SK-N-SH (cell line): Measurements from ENCODE around the gene ABLIM1. TPM values are rescaled to one million over a fixed set of nuclear protein-coding genes. Genes with fewer than 3 reads are reported as not detected.

Source experiments
- CTCF ChIA-PET: fragments of 300-600, 350-600 bp; formaldehyde crosslinking; extraction: SDS; loops from one replicate; lab custom pipeline; 2021; lab: Yijun Ruan, JAX
- POLR2A ChIA-PET: fragments of 350-600 bp; sonication (Branson Sonifier 250); formaldehyde crosslinking; extraction: SDS; loops from one replicate; lab custom pipeline; 2020; ENCODE audit warnings: antibody characterized with exemption, inconsistent platforms; lab: Yijun Ruan, JAX
- DNase-seq: peaks from one replicate; pipeline ENCODE4 v3.0.0; 2012
- H2AFZ ChIP-seq: fragments of 200-600 bp; sonication (generic); 2 replicates; pipeline ENCODE4 v1.8.1; 2016; ENCODE audit warnings: antibody characterized with exemption, mild to moderate bottlenecking, low read depth
- H3F3A ChIP-seq: fragments of 200-600 bp; sonication (generic); replicated peaks from 2 replicates; pipeline ENCODE3; 2016; ENCODE audit warnings: antibody characterized with exemption, mild to moderate bottlenecking; ENCODE audit not compliant: insufficient read depth
- H3K27ac ChIP-seq, 2 experiments: fragments of 200-500 bp in 1 of 2; fragments of 200-600 bp in 1 of 2; sonication (Bioruptor generic) in 1 of 2; sonication (generic), shearing (Covaris generic) in 1 of 2; 2 replicates each; pipeline versions ENCODE4 v1.5.1 to v1.6.1; 2014 to 2016; ENCODE audit warnings: low read depth in 2 of 2, inconsistent platforms in 1 of 2, low read length in 1 of 2, mild to moderate bottlenecking in 1 of 2, mixed read lengths in 1 of 2
- H3K27me3 ChIP-seq: fragments of 200-600 bp; sonication (generic), shearing (Covaris generic); 2 replicates; pipeline ENCODE4 v1.6.1; 2016; ENCODE audit warnings: mixed run types; ENCODE audit not compliant: insufficient read depth
- H3K36me3 ChIP-seq, 2 experiments: fragments of 200-500 bp in 1 of 2; fragments of 200-600 bp in 1 of 2; sonication (Bioruptor generic) in 1 of 2; sonication (generic) in 1 of 2; replicated peaks in 1 of 2; 2 replicates each; pipeline versions ENCODE3 to v1.5.1; 2014 to 2016; ENCODE audit warnings: low read length in 1 of 2, mild to moderate bottlenecking in 1 of 2; ENCODE audit not compliant: insufficient read depth in 2 of 2, control insufficient read depth in 1 of 2
- H3K4me1 ChIP-seq, 2 experiments: fragments of 200-500 bp in 1 of 2; fragments of 200-600 bp in 1 of 2; sonication (Bioruptor generic) in 1 of 2; sonication (generic), shearing (Covaris generic) in 1 of 2; 2 replicates each; pipeline versions ENCODE4 v1.5.1 to v1.6.1; 2014 to 2016; ENCODE audit warnings: low read depth in 1 of 2, low read length in 1 of 2, mixed run types in 1 of 2; ENCODE audit not compliant: insufficient read depth in 2 of 2, control insufficient read depth in 1 of 2
- H3K4me2 ChIP-seq: fragments of 200-600 bp; sonication (generic), shearing (Covaris generic); 2 replicates; pipeline ENCODE4 v1.6.1; 2017; ENCODE audit warnings: mixed run types
- H3K4me3 ChIP-seq, 2 experiments: fragments of 200-500 bp in 1 of 2; fragments of 200-600 bp in 1 of 2; sonication (Bioruptor generic) in 1 of 2; sonication (generic), shearing (Covaris generic) in 1 of 2; 2 replicates each; pipeline versions ENCODE4 v1.5.1 to v1.8.1; 2014 to 2016; ENCODE audit warnings: low read depth in 2 of 2, inconsistent platforms in 1 of 2, low read length in 1 of 2, mild to moderate bottlenecking in 1 of 2, mixed read lengths in 1 of 2, moderate library complexity in 1 of 2
- H3K79me2 ChIP-seq: fragments of 200-600 bp; sonication (generic); 2 replicates; pipeline ENCODE4 v1.8.1; 2017; ENCODE audit warnings: mild to moderate bottlenecking; ENCODE audit not compliant: insufficient read depth
- H3K9ac ChIP-seq: fragments of 200-600 bp; sonication (generic); 2 replicates; pipeline ENCODE4 v1.6.1; 2017; ENCODE audit warnings: mixed run types
- H3K9me2 ChIP-seq: fragments of 200-600 bp; sonication (generic); 2 replicates; pipeline ENCODE4 v1.6.1; 2017; ENCODE audit warnings: mixed run types
- H3K9me3 ChIP-seq: fragments of 200-600 bp; sonication (generic); 2 replicates; pipeline ENCODE4 v1.6.1; 2017; ENCODE audit warnings: mixed run types, mild to moderate bottlenecking, moderate library complexity
- H4K20me1 ChIP-seq: fragments of 200-600 bp; sonication (generic); 2 replicates; pipeline ENCODE4 v1.6.1; 2017; ENCODE audit warnings: mild to moderate bottlenecking, mixed run types; ENCODE audit not compliant: insufficient read depth
- EZH2phosphoT487 ChIP-seq: fragments of 200-600 bp; sonication (generic); IDR thresholded peaks from 2 replicates; pipeline ENCODE4 v1.6.1; 2017; ENCODE audit warnings: low read depth, mixed run types, mild to moderate bottlenecking, antibody characterized with exemption, moderate library complexity, borderline replicate concordance
- FOSL2 ChIP-seq: IDR thresholded peaks from 2 replicates; pipeline ENCODE4 v1.4.0; 2012; ENCODE audit warnings: low read depth, mild to moderate bottlenecking, moderate library complexity, borderline replicate concordance
- GABPA ChIP-seq: IDR thresholded peaks from 2 replicates; pipeline ENCODE4 v1.4.0; 2012; ENCODE audit warnings: low read depth, mild to moderate bottlenecking
- MEF2A ChIP-seq: IDR thresholded peaks from 2 replicates; pipeline ENCODE4 v1.4.0; 2012; ENCODE audit warnings: low read depth, borderline replicate concordance
- MXI1 ChIP-seq: IDR thresholded peaks from 2 replicates; pipeline ENCODE4 v1.6.1; 2012; ENCODE audit warnings: mild to moderate bottlenecking, low read depth, low read length, improper control_type of control experiment
- NFIC ChIP-seq: IDR thresholded peaks from 2 replicates; pipeline ENCODE4 v1.4.0; 2012; ENCODE audit warnings: borderline replicate concordance
- SIN3A ChIP-seq: IDR thresholded peaks from 2 replicates; pipeline ENCODE4 v1.6.1; 2012; ENCODE audit warnings: low read depth, mild to moderate bottlenecking, low read length, moderate library complexity, borderline replicate concordance
- TCF12 ChIP-seq: IDR thresholded peaks from 2 replicates; pipeline ENCODE4 v1.4.0; 2012
- YY1 ChIP-seq: IDR thresholded peaks from 2 replicates; pipeline ENCODE4 v1.4.0; 2012; ENCODE audit warnings: low read depth, mild to moderate bottlenecking
- WGBS: methylation state at CpG from one replicate; pipeline ENCODE4 v1.1.6; 2017; ENCODE audit warnings: low lambda C conversion rate; 5-methylcytosine and 5-hydroxymethylcytosine counted together
- polyA plus RNA-seq, 3 experiments: library from polyadenylated mRNA; depleted of rRNA; stranded (reverse); fragments of >200 nt; gene quantifications; 2 replicates each; pipeline ENCODE4 v1.2.3, GENCODE V29; 2012
- TF ChIP-seq, protein P1 (sequence below): IDR thresholded peaks from 2 replicates; pipeline ENCODE4; 2012
- TF ChIP-seq, protein P2 (sequence below): fragments of 200-600 bp; sonication (generic); IDR thresholded peaks from 2 replicates; pipeline ENCODE4 v1.6.1; 2017; ENCODE audit warnings: antibody characterized with exemption, mild to moderate bottlenecking, moderate library complexity
- TF ChIP-seq, protein P3 (sequence below): IDR thresholded peaks from 2 replicates; pipeline ENCODE4 v1.4.0; 2012; ENCODE audit warnings: low read depth, borderline replicate concordance
- TF ChIP-seq, protein P4 (sequence below): fragments of 150-350 bp; IDR thresholded peaks from 2 replicates; pipeline ENCODE4 v1.6.1; 2016; ENCODE audit warnings: mild to moderate bottlenecking, low read depth, low read length

ABLIM1 gene
- polyA plus RNA-seq, 1 of the 3 experiments (the other 2 are of a cell fraction) = 16.1 TPM

DNA sequence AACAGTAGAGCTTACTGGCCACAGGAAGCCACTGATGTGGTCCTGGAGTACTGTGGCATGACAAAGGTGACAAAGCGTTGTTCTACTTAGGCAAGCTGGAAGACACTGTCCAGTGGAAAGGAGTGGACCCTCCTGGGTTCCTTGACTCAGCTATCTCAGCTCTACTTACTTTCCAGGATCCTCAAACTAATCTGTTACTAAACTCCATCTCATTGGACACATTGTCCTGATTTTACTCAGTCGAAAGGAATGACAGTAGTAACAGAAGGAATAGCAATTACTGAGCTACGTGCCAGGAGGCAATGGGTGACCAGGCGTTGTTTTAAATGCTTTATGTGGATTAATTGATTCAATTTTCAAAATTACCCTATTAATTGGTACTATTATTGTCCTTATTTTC is 41.6 kb downstream of the ABLIM1 start:
- Histone ChIP-seq H4K20me1 (no peaks in the 10 kb centered on the region), H3K27me3 (no peaks in the 10 kb centered on the region), H3K36me3 (no peaks in the 10 kb centered on the region), H3K4me2 (no peak overlapping the region), H2AFZ (no peak overlapping the region), H3K79me2 (no peaks in the 10 kb centered on the region), H3F3A (no peaks in the 10 kb centered on the region), H3K4me1 (no peaks in the 10 kb centered on the region), H3K9ac (no peak overlapping the region), H3K9me2 (no peaks in the 10 kb centered on the region), H3K9me3 (no peaks in the 10 kb centered on the region), H3K27ac (no peak overlapping the region), H3K4me3 (no peak overlapping the region)
- 94% methylated on average over 4 of the region's 4 CpGs for WGBS
- ChIA-PET POLR2A (no interaction called here), CTCF (interaction anchor here (1.0 kb wide), 1 partner anchor 205 kb away, joined by 3 read pairs; the partner anchor contains the start of gene FHIP2A)
- TF ChIP-seq, protein P1, sequence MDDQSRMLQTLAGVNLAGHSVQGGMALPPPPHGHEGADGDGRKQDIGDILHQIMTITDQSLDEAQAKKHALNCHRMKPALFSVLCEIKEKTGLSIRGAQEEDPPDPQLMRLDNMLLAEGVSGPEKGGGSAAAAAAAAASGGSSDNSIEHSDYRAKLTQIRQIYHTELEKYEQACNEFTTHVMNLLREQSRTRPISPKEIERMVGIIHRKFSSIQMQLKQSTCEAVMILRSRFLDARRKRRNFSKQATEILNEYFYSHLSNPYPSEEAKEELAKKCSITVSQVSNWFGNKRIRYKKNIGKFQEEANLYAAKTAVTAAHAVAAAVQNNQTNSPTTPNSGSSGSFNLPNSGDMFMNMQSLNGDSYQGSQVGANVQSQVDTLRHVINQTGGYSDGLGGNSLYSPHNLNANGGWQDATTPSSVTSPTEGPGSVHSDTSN = no peak
- no peak for TF ChIP-seq GABPA
- TF ChIP-seq NFIC = no peak
- TF ChIP-seq, protein P2, sequence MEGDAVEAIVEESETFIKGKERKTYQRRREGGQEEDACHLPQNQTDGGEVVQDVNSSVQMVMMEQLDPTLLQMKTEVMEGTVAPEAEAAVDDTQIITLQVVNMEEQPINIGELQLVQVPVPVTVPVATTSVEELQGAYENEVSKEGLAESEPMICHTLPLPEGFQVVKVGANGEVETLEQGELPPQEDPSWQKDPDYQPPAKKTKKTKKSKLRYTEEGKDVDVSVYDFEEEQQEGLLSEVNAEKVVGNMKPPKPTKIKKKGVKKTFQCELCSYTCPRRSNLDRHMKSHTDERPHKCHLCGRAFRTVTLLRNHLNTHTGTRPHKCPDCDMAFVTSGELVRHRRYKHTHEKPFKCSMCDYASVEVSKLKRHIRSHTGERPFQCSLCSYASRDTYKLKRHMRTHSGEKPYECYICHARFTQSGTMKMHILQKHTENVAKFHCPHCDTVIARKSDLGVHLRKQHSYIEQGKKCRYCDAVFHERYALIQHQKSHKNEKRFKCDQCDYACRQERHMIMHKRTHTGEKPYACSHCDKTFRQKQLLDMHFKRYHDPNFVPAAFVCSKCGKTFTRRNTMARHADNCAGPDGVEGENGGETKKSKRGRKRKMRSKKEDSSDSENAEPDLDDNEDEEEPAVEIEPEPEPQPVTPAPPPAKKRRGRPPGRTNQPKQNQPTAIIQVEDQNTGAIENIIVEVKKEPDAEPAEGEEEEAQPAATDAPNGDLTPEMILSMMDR = no peak
- no peak for TF ChIP-seq FOSL2
- TF ChIP-seq, protein P3, sequence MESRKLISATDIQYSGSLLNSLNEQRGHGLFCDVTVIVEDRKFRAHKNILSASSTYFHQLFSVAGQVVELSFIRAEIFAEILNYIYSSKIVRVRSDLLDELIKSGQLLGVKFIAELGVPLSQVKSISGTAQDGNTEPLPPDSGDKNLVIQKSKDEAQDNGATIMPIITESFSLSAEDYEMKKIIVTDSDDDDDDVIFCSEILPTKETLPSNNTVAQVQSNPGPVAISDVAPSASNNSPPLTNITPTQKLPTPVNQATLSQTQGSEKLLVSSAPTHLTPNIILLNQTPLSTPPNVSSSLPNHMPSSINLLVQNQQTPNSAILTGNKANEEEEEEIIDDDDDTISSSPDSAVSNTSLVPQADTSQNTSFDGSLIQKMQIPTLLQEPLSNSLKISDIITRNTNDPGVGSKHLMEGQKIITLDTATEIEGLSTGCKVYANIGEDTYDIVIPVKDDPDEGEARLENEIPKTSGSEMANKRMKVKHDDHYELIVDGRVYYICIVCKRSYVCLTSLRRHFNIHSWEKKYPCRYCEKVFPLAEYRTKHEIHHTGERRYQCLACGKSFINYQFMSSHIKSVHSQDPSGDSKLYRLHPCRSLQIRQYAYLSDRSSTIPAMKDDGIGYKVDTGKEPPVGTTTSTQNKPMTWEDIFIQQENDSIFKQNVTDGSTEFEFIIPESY = no peak
- TF ChIP-seq SIN3A = no peak
- no peak for DNase-seq

DNA sequence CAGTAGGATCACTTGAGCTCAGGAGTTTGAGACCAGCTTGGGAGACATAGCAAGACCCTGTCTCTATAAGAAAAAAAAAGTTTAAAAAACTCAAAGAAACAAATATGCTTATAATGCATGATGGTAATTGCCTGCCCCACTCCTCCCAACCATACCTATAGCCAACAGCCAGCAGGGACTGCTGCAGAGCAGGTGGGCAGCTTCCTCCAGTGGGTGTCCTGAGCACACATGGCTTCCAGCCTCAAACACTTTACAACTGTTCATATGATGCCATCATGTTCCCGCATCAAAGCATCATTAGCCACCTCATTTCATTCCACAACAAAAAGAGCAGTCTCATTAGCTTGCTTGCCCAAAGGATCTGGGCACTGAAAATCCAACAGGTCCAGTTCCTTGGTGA is 42.0 kb downstream of the ABLIM1 start:
- Histone ChIP-seq H3K9ac (no peak overlapping the region), H3K27me3 (no peaks in the 10 kb centered on the region), H3K4me3 (no peak overlapping the region), H3K9me2 (no peaks in the 10 kb centered on the region), H4K20me1 (no peaks in the 10 kb centered on the region), H2AFZ (no peak overlapping the region), H3K9me3 (no peaks in the 10 kb centered on the region), H3F3A (no peaks in the 10 kb centered on the region), H3K27ac (no peak overlapping the region), H3K79me2 (no peaks in the 10 kb centered on the region), H3K36me3 (no peaks in the 10 kb centered on the region), H3K4me2 (no peak overlapping the region), H3K4me1 (no peaks in the 10 kb centered on the region)
- 100% methylated on average over 1 of the region's 1 CpG for WGBS
- ChIA-PET POLR2A (no interaction called here), CTCF (interaction anchor here (1.0 kb wide), 1 partner anchor 205 kb away, joined by 3 read pairs; the partner anchor contains the start of gene FHIP2A)
- no peak for TF ChIP-seq SIN3A
- no peak for TF ChIP-seq EZH2phosphoT487
- no peak for TF ChIP-seq TCF12
- TF ChIP-seq, protein P1 = no peak
- TF ChIP-seq, protein P4, sequence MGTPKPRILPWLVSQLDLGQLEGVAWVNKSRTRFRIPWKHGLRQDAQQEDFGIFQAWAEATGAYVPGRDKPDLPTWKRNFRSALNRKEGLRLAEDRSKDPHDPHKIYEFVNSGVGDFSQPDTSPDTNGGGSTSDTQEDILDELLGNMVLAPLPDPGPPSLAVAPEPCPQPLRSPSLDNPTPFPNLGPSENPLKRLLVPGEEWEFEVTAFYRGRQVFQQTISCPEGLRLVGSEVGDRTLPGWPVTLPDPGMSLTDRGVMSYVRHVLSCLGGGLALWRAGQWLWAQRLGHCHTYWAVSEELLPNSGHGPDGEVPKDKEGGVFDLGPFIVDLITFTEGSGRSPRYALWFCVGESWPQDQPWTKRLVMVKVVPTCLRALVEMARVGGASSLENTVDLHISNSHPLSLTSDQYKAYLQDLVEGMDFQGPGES = no peak
- no peak for TF ChIP-seq MXI1
- no peak for TF ChIP-seq YY1
- TF ChIP-seq MEF2A = no peak
- DNase-seq = no peak
